ENCODE results near the gene PIH1D1. TPM values are rescaled to one million over a fixed set of nuclear protein-coding genes. Genes with fewer than 3 reads are reported as not detected.

PIH1D1 gene
- total RNA-seq, 1 experiment from 2014 or later: 153 TPM

DNA sequence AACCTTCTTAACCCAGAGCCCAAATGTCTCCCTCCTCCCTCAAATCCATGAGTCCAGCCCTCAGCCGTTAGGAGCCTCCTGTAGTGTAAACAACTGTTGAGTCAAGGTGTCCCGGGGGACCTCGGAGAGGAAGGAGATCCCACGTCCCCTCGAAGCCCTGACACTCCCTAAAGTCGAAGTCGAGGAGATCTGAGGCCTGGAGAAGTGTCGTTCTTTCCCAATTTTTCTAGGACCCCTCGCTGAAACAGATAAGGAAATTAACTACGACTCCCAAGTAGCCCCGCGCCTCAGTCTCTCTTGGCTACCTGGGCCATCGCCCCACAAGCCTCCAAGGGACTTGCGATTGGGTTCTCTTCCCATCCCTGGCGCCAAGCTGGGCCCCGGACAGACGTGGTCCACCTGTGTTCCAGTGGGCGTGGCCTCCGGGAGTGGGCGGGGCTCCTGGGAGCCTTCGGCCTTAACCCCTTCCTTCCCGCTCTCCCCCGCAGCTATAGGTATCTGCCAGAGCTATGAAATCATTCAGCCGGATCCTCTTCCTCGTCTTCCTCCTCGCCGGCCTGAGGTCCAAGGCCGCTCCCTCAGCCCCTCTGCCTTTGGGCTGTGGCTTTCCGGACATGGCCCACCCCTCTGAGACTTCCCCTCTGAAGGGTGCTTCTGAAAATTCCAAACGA lies 25.6 kb downstream of the PIH1D1 start:
- Mint-ChIP-seq H3K9me3 (no peaks in the 10 kb centered on the region), H3K36me3 (no peaks in the 10 kb centered on the region)
- CTCF ChIA-PET: interaction anchor here (0.6 to 4.5 kb wide), 16 partner anchors 9 to 749 kb away, joined by 3 to 34 read pairs (median 4); partner anchors contain the start of genes ALDH16A1, SLC17A7 and TEAD2

More for the DNA sequence above, 25.6 kb downstream of the PIH1D1 start:
- H3K4me1 Mint-ChIP-seq: peaks cover 73% of the 10 kb centered on the region
- H3K4me3 Mint-ChIP-seq: peak overlapping the region; percentile 68
- peak; percentile 99 for DNase-seq (ENCODE audit: low spot score)
- TF ChIP-seq ZNF532 (CRISPR knock-in tag; IDR thresholded peaks at IDR 0.05; ENCODE audit: borderline replicate concordance) (no peak), RORB (CRISPR knock-in tag; IDR thresholded peaks at IDR 0.05) (no peak), NFE2L1 (CRISPR knock-in tag; IDR thresholded peaks at IDR 0.05) (peak; percentile 35; the same call in 1 of the 2 replicates), ZNF396 (CRISPR knock-in tag; IDR thresholded peaks at IDR 0.05; ENCODE audit: borderline replicate concordance) (no peak), SP1 (CRISPR knock-in tag; conservative IDR thresholded peaks at IDR 0.05) (peak; percentile 98), ZNF232 (CRISPR knock-in tag; IDR thresholded peaks at IDR 0.05) (no peak), CBFB (CRISPR knock-in tag; IDR thresholded peaks at IDR 0.05; ENCODE audit: low read depth) (no peak), FOXK1 (CRISPR knock-in tag; IDR thresholded peaks at IDR 0.05) (peak; percentile 43), CREM (CRISPR knock-in tag; IDR thresholded peaks at IDR 0.05) (no peak), NR2C2 (CRISPR knock-in tag; IDR thresholded peaks at IDR 0.05) (no peak), USF2 (CRISPR knock-in tag; IDR thresholded peaks at IDR 0.05) (no peak), PRDM15 (CRISPR knock-in tag; IDR thresholded peaks at IDR 0.05) (peak; percentile 99), MYBL2 (CRISPR knock-in tag; IDR thresholded peaks at IDR 0.05) (no peak)
- TF ChIP-seq, protein P1, sequence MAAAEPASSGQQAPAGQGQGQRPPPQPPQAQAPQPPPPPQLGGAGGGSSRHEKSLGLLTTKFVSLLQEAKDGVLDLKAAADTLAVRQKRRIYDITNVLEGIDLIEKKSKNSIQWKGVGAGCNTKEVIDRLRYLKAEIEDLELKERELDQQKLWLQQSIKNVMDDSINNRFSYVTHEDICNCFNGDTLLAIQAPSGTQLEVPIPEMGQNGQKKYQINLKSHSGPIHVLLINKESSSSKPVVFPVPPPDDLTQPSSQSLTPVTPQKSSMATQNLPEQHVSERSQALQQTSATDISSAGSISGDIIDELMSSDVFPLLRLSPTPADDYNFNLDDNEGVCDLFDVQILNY (CRISPR knock-in tag; IDR thresholded peaks at IDR 0.05): peak; percentile 55; the same call in 1 of the 2 replicates
- TF ChIP-seq, protein P2, sequence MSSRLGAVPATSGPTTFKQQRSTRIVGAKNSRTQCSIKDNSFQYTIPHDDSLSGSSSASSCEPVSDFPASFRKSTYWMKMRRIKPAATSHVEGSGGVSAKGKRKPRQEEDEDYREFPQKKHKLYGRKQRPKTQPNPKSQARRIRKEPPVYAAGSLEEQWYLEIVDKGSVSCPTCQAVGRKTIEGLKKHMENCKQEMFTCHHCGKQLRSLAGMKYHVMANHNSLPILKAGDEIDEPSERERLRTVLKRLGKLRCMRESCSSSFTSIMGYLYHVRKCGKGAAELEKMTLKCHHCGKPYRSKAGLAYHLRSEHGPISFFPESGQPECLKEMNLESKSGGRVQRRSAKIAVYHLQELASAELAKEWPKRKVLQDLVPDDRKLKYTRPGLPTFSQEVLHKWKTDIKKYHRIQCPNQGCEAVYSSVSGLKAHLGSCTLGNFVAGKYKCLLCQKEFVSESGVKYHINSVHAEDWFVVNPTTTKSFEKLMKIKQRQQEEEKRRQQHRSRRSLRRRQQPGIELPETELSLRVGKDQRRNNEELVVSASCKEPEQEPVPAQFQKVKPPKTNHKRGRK (CRISPR knock-in tag; IDR thresholded peaks at IDR 0.05; ENCODE audit: borderline replicate concordance): no peak
- TF ChIP-seq, protein P3, sequence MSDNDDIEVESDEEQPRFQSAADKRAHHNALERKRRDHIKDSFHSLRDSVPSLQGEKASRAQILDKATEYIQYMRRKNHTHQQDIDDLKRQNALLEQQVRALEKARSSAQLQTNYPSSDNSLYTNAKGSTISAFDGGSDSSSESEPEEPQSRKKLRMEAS (CRISPR knock-in tag; IDR thresholded peaks at IDR 0.05): peak; percentile 70; the same call in 1 of the 2 replicates
- peak; percentile 61 for ATAC-seq
- POLR2A ChIA-PET: interaction anchor here (0.7 to 1.8 kb wide), 4 partner anchors 10 to 25 kb away, joined by 3 to 11 read pairs (median 4); partner anchors contain the start of gene PIH1D1
- H3K27me3 Mint-ChIP-seq (ENCODE audit: low read depth): peaks cover 98% of the 10 kb centered on the region
- no peak overlapping the region; the same call in 1 of the 2 replicates for H3K27ac Mint-ChIP-seq
